Dermis microvascular lymphatic vessel endothelial cell (primary cell): Measurements from ENCODE around the gene ARHGEF16. TPM values are rescaled to one million over a fixed set of nuclear protein-coding genes. Genes with fewer than 3 reads are reported as not detected.

ENCODE experiments used
- DNase-seq, 2 donors: peaks; one replicate each; pipeline versions ENCODE4 v3.0.0 to v3.0.0-alpha.2; 2010; ENCODE audit warnings: low read depth in 2 of 2
- total RNA-seq: library from RNA; depleted of rRNA; stranded (reverse); fragments of >200 nt; gene quantifications from 2 replicates; pipeline ENCODE4 v1.2.1, GENCODE V29; 2014

Gene ARHGEF16
- 0.39 and 0.76 TPM in 2 replicates for total RNA-seq

DNA sequence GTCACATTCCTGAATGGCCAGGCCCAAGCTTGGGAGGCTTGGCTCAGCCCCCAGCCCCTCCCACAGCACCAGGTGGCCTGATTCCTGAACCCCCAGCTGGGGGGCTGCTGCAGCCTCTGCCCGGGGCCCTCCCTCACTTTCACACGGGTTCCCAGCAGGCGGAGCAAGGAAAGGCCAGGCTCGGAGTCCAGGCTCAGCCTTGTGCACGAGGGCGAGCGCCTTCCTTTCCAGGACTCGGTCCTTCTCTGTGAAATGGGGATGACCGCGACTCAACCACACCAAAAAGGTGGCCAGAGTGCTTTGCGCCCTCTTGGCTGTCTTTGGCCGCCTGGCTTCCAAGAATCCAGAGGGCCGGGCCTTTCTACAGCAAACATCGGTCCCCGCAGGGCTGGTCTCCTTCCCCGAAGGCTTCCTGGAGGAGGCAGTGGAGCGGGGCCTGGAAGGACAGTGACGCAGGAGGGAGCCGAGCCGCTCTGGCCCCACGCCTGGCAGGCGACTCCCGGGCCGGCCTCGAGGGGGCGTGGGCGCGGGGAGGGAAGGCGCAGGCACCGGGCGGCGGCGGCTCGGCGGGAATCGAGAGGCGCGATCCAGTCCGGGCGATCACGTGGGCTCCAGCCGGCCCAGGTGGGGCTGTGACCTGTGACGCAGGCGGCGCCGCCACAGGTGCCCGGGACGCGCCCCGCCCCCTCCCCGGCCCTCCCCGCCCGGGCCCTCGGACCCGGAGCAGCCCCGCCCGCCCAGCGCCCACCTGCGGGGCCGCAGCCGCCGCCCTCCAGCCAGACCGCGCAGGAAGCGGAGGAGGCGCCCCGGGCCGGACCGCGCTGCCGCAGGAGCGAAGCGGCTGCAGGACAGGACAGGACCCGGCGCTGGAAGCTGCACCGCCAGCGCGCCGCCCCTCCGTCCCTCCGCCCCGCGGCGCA is at the start of gene ARHGEF16:
Gene ARHGEF16, plus strand, starts transcription at position 775 of the 920 bp plus-strand sequence. CDS start 8,420 bp downstream, outside the sequence.
- DNase-seq: peak in 1 of 2 donors; percentile 43

DNA sequence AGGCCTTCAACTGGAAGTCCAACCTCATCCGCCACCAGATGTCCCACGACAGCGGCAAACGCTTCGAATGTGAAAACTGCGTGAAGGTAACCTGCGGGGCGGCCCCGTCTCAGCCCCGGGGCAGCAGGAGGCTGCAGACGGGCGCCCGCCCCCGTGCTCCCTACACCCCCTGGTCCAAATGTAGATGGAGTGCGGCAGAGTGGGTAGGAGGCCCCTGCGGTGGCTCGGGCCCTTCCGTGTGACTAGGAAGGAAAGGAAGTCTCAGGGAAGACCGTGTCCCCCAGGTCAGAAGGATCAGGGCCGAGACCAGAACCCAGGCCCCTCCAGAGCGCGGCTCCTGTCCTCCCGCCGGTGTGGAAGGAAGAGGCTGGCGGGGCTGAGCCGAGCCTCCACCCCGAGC is 49.7 kb upstream of the ARHGEF16 start:
- no peak for DNase-seq

DNA sequence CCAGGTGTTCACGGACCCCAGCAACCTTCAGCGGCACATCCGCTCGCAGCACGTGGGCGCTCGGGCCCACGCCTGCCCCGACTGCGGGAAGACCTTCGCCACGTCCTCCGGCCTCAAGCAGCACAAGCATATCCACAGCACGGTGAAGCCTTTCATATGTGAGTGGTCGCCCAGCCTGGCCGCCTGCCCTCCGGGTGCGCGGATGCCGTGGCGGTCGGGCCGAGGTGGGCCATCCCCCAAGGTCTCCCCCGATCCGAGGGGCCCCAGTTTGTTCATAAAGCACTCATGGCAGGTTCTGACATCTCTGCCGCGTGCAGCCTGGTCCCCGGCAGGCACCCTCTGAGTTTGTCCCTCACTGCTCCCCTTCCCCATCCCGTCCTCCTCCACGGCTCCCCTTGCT is 49.0 kb upstream of the ARHGEF16 start:
- DNase-seq: no peak

DNA sequence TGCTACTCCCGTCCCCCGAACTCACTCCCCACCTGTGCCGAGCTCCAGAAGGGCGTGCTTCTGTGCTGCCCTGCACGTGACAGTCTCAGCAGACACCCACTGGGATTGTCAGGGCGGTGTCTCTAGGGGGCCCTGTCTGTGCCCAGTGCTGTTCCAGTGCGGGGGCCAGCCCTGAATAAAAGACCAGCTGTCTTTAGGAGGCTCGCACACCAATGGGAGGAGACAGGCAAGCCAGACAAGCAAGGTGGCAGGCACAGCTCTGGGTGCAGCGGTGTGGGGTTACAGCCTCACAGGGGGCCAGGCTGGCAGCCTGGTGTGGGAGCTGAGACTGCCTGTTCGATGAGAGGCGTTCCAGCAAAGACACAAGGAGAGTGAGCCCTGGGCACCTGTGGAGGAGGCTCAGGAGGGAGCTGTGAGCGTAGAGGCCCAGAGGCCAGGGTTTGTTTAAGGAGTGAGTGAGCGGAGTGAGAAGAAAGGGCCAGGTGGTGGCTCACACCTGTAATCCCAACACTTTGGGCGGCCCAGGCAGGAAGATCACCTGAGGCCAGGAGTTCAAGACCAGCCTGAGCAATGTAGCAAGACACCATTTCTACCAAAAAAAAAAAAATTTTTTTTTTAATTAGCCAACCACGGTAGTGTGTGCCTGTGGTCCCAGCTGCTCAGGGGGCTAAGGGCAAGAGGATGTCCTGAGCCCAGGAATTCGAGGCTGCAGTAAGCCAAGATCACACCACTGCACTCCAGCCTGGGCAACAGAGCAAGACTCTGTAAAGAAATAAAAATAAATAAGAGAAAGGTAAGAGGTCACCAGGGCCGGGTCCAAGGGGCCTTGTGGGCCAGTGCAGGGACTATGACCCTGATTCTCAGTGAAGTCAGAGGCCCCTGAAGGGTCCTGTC is 48.2 kb upstream of the ARHGEF16 start:
- no peak for DNase-seq

DNA sequence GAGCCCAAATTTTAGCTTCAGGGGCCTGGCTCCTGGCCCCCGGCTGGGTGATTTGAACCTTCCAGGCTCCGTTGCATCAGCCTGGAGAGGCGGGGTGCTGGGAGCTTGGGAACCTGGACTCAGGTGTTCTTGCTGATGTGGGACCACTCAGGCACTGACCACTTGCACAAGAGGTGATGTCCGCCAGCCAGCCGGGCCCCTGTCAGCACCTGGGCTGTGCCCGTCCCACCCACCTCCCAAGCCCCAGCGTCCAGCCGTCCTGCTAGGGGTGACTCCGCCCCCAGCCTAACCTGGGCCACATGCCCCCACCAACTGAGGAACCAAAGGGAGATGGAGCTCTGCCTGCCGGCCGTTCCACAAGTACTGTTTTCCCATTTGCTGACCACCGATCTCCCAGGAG is 47.4 kb upstream of the ARHGEF16 start:
- no peak for DNase-seq

DNA sequence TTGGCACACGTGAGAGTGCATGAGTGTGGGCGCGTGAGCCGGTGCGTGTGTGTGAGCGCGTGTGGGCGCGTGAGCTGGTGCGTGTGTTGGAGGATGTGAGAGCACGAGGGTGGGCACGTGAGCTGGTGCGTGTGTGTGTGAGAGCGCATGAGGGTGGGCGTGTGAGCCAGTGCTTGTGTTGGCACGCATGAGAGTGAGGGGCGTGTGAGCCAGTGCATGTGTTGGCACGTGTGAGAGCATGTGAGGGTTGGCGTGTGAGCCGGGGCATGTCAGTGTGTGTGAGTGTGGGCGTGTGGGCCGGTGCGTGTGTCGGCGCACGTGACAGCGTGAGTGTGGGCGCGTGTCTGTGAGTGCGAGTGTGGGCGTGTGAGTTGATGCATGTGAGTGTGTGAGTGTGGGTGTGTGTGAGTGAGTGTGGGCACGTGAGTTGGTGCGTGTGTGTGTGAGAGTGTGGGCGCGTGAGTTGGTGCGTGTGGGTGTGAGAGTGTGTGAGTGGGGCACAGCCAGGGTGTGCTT is 45.7 kb upstream of the ARHGEF16 start:
- DNase-seq: no peak

DNA sequence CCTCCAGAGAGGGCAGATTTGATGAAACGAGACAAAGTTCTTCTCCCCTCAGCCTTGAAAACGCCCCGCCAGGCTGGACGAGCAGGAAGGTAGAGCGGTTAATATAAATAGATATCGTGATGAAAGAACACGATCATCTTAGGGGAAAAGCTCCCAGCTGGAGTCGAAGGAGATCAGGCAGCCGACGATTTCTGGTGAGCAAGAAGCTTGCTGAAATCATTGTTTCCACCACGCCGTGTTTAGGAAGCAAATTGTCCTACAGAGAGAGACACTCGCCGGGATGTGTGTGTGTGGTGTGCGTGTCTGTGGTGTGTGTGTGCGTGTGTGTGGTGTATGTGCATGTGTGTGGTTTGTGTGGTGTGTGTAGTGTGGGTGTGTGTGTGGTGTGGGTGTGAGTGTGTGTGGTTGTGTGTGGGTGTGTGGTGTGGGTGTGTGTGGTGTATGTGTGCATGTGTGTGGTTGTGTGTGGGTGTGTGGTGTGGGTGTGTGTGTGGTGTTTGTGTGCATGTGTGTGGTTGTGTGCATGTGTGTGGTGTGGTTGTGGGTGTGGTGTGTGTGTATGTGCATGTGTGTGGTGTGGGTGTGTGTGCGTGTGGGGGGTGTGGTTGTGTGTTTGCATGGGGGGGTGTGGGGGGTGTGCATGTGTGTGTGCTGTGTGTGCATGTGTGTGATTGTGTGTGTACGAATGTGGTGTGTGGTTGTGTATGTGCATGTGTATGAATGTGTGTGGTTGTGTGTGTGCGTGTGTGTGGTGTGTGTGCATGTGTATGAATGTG is 44.9 kb upstream of the ARHGEF16 start:
- no peak for DNase-seq

DNA sequence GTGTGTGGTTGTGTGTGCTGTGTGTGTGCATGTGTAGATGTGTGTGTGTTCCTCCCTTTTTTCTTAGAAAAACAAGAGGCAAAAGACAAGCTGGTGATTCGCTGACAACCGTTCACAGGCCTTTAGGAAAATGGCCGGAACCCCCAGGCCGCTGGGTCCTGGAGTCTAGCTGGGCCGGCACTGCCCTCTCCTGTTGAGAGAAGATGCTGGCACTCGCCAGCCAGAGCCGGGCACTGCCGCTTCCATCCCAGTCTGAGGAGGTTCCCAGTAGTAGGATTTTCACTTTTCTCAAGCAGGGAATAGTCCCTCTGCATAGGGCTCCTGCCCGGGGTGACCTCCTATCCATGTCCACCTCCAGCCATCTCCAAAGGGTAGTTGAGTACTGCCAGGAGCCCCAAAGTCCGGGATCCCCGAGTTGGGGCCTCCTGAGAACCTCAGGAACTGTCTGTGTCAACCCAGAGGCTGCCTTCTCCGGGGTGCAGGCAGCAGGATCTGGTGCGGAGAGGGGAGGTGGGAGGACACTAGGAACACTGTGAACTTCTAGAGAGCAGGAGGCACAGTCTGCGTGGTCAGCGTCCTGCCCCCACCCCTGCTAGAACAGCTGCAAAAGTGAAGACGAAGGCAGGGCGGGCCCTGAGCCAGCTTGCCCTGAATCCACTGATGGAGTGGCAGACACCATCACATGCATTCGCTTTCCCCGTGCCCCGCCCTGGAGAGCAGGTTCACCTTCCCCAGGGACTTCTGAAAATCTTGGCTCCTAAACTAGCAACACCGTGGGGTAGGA is 44.1 kb upstream of the ARHGEF16 start:
- peak; percentile 16 to 51 for DNase-seq

DNA sequence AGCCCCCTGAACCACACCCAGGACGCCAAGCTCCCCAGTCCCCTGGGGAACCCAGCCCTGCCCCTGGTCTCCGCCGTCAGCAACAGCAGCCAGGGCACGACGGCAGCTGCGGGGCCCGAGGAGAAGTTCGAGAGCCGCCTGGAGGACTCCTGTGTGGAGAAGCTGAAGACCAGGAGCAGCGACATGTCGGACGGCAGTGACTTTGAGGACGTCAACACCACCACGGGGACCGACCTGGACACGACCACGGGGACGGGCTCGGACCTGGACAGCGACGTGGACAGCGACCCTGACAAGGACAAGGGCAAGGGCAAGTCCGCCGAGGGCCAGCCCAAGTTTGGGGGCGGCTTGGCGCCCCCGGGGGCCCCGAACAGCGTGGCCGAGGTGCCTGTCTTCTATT is 42.7 kb upstream of the ARHGEF16 start:
- no peak for DNase-seq

DNA sequence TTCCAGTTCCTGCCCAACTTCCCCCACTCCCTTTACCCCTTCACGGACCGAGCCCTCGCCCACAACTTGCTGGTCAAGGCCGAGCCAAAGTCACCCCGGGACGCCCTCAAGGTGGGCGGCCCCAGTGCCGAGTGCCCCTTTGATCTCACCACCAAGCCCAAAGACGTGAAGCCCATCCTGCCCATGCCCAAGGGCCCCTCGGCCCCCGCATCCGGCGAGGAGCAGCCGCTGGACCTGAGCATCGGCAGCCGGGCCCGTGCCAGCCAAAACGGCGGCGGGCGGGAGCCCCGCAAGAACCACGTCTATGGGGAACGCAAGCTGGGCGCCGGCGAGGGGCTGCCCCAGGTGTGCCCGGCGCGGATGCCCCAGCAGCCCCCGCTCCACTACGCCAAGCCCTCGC is 42.1 kb upstream of the ARHGEF16 start:
- no peak for DNase-seq

DNA sequence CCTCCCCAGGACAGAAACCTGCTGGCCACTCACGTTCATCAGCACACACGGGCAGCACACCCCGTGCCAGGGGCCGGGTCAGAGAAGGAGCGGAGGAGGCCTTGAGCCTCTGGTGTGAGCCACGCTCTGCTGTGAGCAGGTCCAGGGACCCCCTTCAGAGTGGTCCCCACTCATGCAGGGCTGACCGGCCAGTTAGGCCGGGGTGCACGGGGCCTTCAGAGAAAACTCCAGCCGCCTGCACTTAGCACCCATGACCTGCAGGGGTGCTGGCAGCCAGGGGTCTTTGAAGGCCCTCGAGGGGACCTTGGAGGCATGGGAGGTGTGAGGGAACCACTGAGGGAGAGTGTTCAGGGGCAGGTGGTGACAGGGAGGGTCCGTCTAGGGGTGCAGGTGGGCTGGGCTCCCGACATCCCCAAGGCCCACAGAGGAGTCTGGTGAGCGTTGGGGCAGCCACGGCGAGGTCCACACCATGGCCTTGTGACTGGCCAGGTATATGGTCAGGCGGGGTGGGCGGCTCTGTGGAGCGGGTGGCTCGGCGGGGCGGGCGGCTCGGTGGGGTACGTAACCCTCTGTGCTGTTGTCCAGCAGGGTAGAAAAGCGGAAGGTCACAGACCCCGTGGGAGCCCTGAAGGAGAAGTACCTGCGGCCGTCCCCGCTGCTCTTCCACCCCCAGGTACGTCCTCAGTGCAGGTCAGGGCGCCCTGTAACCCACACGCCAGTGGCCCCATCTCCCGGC is 40.3 kb upstream of the ARHGEF16 start:
- no peak for DNase-seq

DNA sequence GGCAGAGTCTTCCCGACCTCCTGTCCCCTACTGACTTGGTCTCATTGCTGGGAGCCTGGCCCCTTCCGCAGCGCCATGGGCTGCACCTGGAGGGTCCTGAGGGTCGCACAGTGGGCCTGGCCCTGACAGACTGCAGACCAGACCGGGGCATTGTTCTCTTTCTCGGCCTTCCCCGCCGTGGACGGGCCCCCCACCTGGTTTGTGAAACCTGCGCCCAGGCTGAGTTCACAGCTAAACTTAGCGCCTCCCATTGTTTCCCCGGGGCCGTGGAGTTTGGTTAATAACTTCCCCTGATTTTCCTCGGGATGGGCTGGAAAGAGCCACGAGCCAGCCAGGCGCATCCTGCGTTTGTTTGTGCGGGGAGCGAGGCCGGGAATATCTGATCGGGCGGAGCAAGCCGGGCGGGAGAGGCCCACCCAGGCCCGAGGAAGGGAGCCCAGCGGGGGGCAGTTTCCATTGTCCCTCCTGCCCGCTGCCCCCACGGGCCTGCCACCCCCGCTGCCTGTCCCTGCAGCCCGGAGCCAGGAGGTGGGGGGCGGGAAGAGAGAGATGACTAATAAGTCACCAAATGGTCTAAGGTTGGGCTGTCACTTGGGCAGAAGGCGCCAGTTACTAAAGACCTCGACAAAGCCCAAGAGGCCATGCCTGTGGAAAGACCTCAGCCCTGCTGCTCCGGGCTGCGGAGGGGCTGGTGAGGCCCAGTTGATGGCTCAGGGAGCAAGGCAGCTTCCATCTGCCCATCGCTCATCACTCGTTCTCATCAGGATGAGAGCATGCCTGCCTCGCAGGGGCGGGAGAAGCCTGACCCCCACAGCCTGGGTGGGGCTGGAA is 39.0 kb upstream of the ARHGEF16 start:
- DNase-seq: peak; percentile 26 to 63

DNA sequence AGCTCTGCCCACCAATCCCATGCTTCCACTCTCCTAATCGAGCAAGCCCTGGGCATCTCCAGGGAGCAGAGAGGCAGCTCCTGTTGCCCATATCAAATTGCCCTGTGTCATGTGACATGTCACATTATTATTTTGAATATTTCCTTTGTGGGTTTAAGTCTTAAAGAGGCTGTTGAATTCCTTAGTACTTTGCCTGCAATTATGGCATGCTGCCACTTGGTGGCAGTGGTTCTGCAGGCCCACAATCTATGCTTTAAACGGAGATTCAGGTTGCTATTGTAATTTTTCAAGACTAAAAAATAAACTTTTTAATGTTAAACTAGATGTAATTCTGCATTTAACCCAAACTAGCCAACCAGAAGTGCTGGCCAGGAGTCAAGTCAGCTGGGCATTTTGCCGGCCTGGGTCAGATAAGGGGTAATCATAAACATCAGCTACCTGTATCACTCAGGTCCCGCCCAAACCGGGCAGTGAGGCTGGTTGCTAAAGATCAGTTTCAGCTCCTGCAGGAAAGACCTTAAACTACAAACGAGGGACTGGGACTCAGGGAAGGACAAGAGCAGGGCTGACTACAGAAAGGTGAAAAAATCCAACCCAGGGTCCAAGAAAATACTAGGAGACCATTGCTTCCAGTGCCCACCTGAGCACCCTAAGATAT is 37.3 kb upstream of the ARHGEF16 start:
- DNase-seq: no peak

DNA sequence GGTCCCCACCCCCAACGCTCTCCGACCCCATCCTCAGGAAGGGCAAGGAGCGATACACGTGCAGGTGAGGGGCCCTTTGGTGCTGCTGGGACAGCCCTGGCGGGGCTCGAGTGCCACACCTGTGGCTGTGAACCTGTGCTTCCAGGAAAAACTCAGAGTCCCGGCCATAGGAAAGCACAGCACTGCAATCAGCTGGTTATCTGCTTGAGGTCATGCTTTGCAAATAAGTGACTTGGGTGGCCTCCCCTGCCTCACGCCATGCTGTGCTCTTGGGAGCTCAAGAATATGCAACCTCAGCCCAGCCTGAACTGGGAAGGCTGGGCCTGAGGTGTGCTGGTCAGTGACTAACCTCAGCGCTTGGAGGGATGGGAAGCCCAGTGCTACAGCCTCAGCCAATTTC is 36.5 kb upstream of the ARHGEF16 start:
- no peak for DNase-seq

DNA sequence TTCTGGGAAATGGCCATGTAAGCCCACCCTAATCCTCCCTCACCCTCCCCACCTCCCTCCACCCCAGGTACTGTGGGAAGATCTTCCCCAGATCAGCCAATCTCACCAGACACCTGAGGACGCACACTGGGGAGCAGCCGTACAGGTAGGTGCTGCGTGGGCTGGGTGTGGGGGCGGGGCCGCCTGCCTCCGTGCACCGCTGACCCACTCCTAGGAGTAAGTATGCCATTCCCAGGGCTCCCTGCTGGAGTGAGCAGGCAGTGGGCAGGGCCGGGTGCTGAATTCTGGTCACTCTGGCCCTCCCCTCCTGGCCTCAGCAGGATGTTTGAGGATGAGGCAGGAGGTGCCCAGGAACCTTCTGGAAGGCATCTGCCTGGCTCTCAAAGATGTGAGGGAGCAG is 35.9 kb upstream of the ARHGEF16 start:
- no peak for DNase-seq

DNA sequence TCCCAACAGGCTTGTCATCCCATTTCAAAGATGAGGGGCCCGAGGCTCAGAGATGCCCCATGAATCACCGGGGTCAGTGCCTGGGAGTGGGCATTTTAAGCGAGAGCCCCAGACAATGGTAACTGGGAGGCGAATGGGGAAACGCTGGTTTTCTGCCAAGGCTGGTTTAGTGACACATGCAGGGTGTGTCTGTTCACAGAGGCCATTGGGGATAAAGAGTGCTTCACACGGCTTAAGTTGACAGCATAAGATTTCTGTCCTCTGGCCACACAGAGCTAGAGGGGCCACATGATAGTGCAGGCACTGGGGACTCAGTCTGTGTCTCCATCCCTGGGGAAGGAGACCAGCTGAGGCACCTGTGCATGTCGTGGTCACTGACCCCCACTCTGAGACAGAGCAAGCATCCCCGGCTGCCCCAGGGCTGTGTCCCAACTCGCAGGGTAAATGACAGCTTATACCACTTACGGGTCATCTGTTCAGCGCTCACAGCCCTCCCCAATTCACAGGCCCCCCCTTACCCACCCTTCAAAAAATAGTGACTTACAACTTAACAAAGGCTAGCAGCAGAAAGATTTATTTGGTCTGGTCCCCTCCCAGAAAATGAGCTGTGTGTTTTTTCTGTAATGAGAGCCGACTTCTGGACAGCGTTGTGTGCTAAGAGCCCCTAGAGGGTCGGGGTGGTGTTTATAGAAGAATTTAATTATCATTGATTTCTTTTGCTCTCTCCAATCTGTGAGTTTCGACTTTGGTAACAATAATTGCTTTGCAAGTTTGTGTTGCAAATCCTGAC is 34.9 kb upstream of the ARHGEF16 start:
- no peak for DNase-seq

DNA sequence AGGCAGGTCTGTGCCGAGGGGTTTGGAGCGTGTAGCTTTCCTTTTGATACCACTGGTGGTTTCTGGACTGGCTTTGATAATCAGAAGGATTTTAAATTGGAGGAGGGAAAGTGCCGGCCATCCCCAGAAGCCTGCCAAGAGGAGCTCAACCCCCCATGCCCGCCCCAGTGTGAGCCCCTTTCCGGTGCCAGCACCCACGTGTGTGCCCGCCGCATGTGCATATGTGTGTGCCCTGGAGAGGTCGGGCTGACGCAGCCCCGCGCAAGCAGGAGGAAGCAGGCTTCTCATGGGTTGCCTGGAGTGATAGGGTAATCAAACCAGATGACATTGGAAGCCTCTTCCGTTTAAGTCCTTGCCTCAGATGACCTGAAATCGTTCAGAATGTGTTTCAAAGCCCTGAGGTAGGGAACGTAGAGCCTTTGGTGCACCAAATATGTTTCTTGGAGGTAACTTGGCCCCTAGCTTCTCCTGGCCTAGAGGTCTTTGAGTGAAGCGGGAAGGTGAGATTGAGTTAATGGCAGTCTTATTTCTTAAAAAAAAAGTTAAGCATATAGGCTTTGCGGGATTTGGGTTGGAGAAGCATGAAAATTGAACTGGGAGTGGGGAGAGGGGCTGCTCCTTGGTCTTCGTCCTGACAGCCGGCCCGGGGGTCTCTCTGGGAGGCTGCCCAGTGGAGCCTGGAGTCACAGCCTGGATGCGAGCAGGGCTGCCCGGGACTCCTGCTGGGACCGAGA is 34.1 kb upstream of the ARHGEF16 start:
- DNase-seq: no peak
